Pancreas (tissue), 10 donors: ENCODE measurements around the gene CACNA1G. TPM values are rescaled to one million over a fixed set of nuclear protein-coding genes. Genes with fewer than 3 reads are reported as not detected.

Source experiments
- ATAC-seq, 4 donors: fragments of 200-7000 bp; cut with Tn5 transposase; one replicate each; pipeline versions ENCODE4 v1.8.0 to v1.9.1; 2020; ENCODE audit warnings: mild to moderate bottlenecking in 4 of 4, moderate library complexity in 4 of 4
- DNase-seq, 6 donors: peaks; one replicate each; pipeline ENCODE4 v3.0.0-alpha.2; 2020
- FAIRE-seq: peaks from 2 replicates; lab custom pipeline; 2012; peaks lifted over from hg19 to GRCh38; lab: Jason Lieb, UNC
- H3K27ac ChIP-seq, 4 donors: fragments of 200-600 bp; sonication (generic); 1 replicate in 3 of 4; 2 replicates in 1 of 4; pipeline versions ENCODE4 v1.5.0 to v1.8.0; 2020
- H3K27me3 ChIP-seq, 4 donors: fragments of 200-600 bp; one replicate each; pipeline ENCODE4 v1.8.0; 2021
- H3K36me3 ChIP-seq, 3 donors: fragments of 200-600 bp; sonication (generic) in 1 of 3; one replicate each; pipeline versions ENCODE4 v1.5.0 to v1.8.0; 2020 to 2021
- H3K4me1 ChIP-seq, 3 donors: fragments of 200-600 bp; one replicate each; pipeline ENCODE4 v1.8.0; 2021
- H3K4me3 ChIP-seq, 4 donors: fragments of 200-600 bp; sonication (generic) in 2 of 4; one replicate each; pipeline versions ENCODE4 v1.5.0 to v1.8.0; 2020 to 2021
- H3K9me3 ChIP-seq, 4 donors: fragments of 200-600 bp; one replicate each; pipeline ENCODE4 v1.8.0; 2021
- CTCF ChIP-seq, 4 donors: fragments of 200-600 bp; sonication (generic) in 3 of 4; IDR thresholded peaks; one replicate each; pipeline versions ENCODE4 v1.5.0 to v1.8.0; 2021; ENCODE audit warnings: antibody characterized with exemption in 4 of 4
- whole genome bisulfite sequencing, 2 donors: extraction: QIAGEN DNeasy Blood & Tissue Kit; methylation state at CpG; one replicate each; pipeline ENCODE4 v1.1.7; 2013; 5-methylcytosine and 5-hydroxymethylcytosine counted together
- intact Hi-C, 3 donors: fragments of 100-400 bp; cut with DNase I; formaldehyde crosslinking; loops; one replicate each; pipeline versions ENCODE4 v1.11.1 to v1.14.2; 2022
- polyA plus RNA-seq, 2 donors: library from polyadenylated mRNA; stranded (reverse); fragments of 200-250 nt; gene quantifications; one replicate each; pipeline ENCODE4 v1.2.3, GENCODE V29; 2013
- total RNA-seq, 6 donors: library from RNA; stranded (reverse); fragmentation: NEBNext Ultra II Directional in 4 of 6; extraction: Animal tissue kit (Norgen Biotek cat#: 25700) in 4 of 6; gene quantifications; one replicate each; pipeline versions ENCODE4 v1.2.1 to v1.2.4, GENCODE V29; 2021 to 2023
- donor health status: healthy with polysubstance abuse.
- donor health status: DM: no; HTN: no; CAD: no; lungs with moderate emphysema.
- donor health status: DM: no; HTN: no; CAD: no.
- donor health status: control.
- donor health status: control.
- donor health status: Bipolar disorder and iron deficiency.
- donor health status: DM: yes; HTN: yes; CAD: no.
- donor health status: DM: no; HTN: no; CAD: no.
- donor health status: DM: no; HTN: no; CAD: no.
- donor health status: DM: yes; HTN: yes; CAD: no.

The CACNA1G gene
- total and polyA plus RNA-seq, 8 donors, result 0.02 to 0.37 (median 0.09) TPM; not detected in 1

GRCh38 chr17:50514936-50515702, 45.4 kb upstream of the CACNA1G start:
- H3K27ac ChIP-seq, result no peak overlapping the region
- WGBS, 2 donors, result 84 to 92% methylated on average over 6 of the region's 6 CpGs
- no peaks in the 10 kb centered on the region for H3K9me3 ChIP-seq
- FAIRE-seq (no peak), ATAC-seq (no peak), DNase-seq (peak in 2 of 6 donors; percentile 33 to 39)
- H3K4me1 ChIP-seq, result peaks cover 0 to 20% (median 0%) of the 10 kb centered on the region in 3 donors
- TF ChIP-seq CTCF (IDR thresholded peaks at IDR 0.05), result no peak
- H3K4me3 ChIP-seq, result no peak overlapping the region
- no peaks in the 10 kb centered on the region for H3K36me3 ChIP-seq
- H3K27me3 ChIP-seq, result no peaks in the 10 kb centered on the region
- intact Hi-C loops, result no loop called here

- no peak for TF ChIP-seq CTCF (IDR thresholded peaks at IDR 0.05)
- FAIRE-seq, result no peak
- WGBS, 2 donors, result 95 to 96% methylated on average over 4 of the region's 4 CpGs
These were observed 43.5 kb upstream of the CACNA1G start for GRCh38 chr17:50517011-50517410.

GRCh38 chr17:50517504-50518383, 42.8 kb upstream of the CACNA1G start:
- Histone ChIP-seq H3K4me1 (peaks cover 0 to 20% (median 0%) of the 10 kb centered on the region in 3 donors), H3K36me3 (no peaks in the 10 kb centered on the region), H3K27ac (peak overlapping the region in 3 of 4 donors; percentile 2 to 48 (median 14)), H3K4me3 (no peak overlapping the region), H3K9me3 (no peaks in the 10 kb centered on the region), H3K27me3 (no peaks in the 10 kb centered on the region)
- 82 to 83% methylated on average over 8 of the region's 8 CpGs for WGBS, 2 donors
- TF ChIP-seq CTCF (IDR thresholded peaks at IDR 0.05), result no peak
- intact Hi-C loops, result no loop called here
- FAIRE-seq (no peak), ATAC-seq (no peak), DNase-seq (peak in 2 of 6 donors; percentile 5 to 12)

More at GRCh38 chr17:50517011-50517410, 43.5 kb upstream of the CACNA1G start:
- no peaks in the 10 kb centered on the region for H3K36me3 ChIP-seq
- H3K4me3 ChIP-seq, result no peak overlapping the region
- DNase-seq (no peak), ATAC-seq (no peak)
- H3K27me3 ChIP-seq, result no peaks in the 10 kb centered on the region
- no peak overlapping the region for H3K27ac ChIP-seq
- H3K9me3 ChIP-seq, result no peaks in the 10 kb centered on the region
- peaks cover 0 to 20% (median 0%) of the 10 kb centered on the region in 3 donors for H3K4me1 ChIP-seq
- intact Hi-C loops, result no loop called here

GRCh38 chr17:50518384-50519023, 42.0 kb upstream of the CACNA1G start:
- Histone ChIP-seq H3K27me3 (no peaks in the 10 kb centered on the region), H3K27ac (peak overlapping the region; percentile 2 to 48 (median 10)), H3K4me1 (peaks cover 0 to 17% (median 0%) of the 10 kb centered on the region in 3 donors), H3K4me3 (no peak overlapping the region), H3K36me3 (no peaks in the 10 kb centered on the region), H3K9me3 (no peaks in the 10 kb centered on the region)
- peak; percentile 40 to 83 (median 51) for DNase-seq
- intact Hi-C loops, result no loop called here
- peak; percentile 70 to 90 (median 84) for ATAC-seq
- no peak for TF ChIP-seq CTCF (IDR thresholded peaks at IDR 0.05)
- 29 to 43% methylated on average over 13 of the region's 13 CpGs for WGBS, 2 donors
- FAIRE-seq, result no peak
